ENCODE measurements around the gene ARF6. TPM values are rescaled to one million over a fixed set of nuclear protein-coding genes. Genes with fewer than 3 reads are reported as not detected.

Gene ARF6
- total RNA-seq, 4 donors from 2014 or later: 41.5 to 66.4 (median 51.7) TPM

- TF ChIP-seq POLR2A (IDR thresholded peaks at IDR 0.05; ENCODE audit: low read depth): no peak
- no peak for TF ChIP-seq POLR2AphosphoS5 (IDR thresholded peaks at IDR 0.05)
- TF ChIP-seq, protein P1, sequence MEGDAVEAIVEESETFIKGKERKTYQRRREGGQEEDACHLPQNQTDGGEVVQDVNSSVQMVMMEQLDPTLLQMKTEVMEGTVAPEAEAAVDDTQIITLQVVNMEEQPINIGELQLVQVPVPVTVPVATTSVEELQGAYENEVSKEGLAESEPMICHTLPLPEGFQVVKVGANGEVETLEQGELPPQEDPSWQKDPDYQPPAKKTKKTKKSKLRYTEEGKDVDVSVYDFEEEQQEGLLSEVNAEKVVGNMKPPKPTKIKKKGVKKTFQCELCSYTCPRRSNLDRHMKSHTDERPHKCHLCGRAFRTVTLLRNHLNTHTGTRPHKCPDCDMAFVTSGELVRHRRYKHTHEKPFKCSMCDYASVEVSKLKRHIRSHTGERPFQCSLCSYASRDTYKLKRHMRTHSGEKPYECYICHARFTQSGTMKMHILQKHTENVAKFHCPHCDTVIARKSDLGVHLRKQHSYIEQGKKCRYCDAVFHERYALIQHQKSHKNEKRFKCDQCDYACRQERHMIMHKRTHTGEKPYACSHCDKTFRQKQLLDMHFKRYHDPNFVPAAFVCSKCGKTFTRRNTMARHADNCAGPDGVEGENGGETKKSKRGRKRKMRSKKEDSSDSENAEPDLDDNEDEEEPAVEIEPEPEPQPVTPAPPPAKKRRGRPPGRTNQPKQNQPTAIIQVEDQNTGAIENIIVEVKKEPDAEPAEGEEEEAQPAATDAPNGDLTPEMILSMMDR (IDR thresholded peaks at IDR 0.05): no peak
- no peak for TF ChIP-seq EP300 (IDR thresholded peaks at IDR 0.05)
- intact Hi-C loops (cut with DNase I): no loop called here
- Histone ChIP-seq H3K27ac (replicated peaks in 1 of 4) (no peak overlapping the region), H3K27me3 (no peaks in the 10 kb centered on the region), H3K9me3 (no peaks in the 10 kb centered on the region), H3K4me1 (peaks cover 0 to 5% (median 0%) of the 10 kb centered on the region in 4 donors), H3K36me3 (no peaks in the 10 kb centered on the region), H3K4me3 (no peak overlapping the region)
- no peak for DNase-seq (ENCODE audit: extremely low spot score)
Observed at GRCh38 chr14:49915085-49915484, 22.2 kb downstream of the ARF6 start.

- no peaks in the 10 kb centered on the region for H3K27me3 ChIP-seq
- 98% methylated on average over 2 of the region's 2 CpGs for WGBS
- intact Hi-C loops (cut with DNase I): no loop called here
Observed at GRCh38 chr14:49918706-49919105, 25.8 kb downstream of the ARF6 start.

GRCh38 chr14:49919825-49920659 lies 27.2 kb downstream of the ARF6 start:
- Histone ChIP-seq H3K27me3 (no peaks in the 10 kb centered on the region), H3K27ac (replicated peaks in 1 of 4) (no peak overlapping the region), H3K36me3 (no peaks in the 10 kb centered on the region), H3K9me3 (no peaks in the 10 kb centered on the region), H3K4me3 (no peak overlapping the region), H3K4me1 (no peaks in the 10 kb centered on the region)
- WGBS: 59% methylated on average over 3 of the region's 3 CpGs
- no peak for DNase-seq (ENCODE audit: extremely low spot score)
- intact Hi-C loops (cut with DNase I): no loop called here
- TF ChIP-seq POLR2A (IDR thresholded peaks at IDR 0.05; ENCODE audit: low read depth) (no peak), POLR2AphosphoS5 (IDR thresholded peaks at IDR 0.05) (no peak), EP300 (IDR thresholded peaks at IDR 0.05) (no peak)
- TF ChIP-seq, protein P1 (IDR thresholded peaks at IDR 0.05): no peak

More at GRCh38 chr14:49918706-49919105, 25.8 kb downstream of the ARF6 start:
- no peaks in the 10 kb centered on the region for H3K36me3 ChIP-seq
- H3K9me3 ChIP-seq: no peaks in the 10 kb centered on the region
- H3K4me3 ChIP-seq: no peak overlapping the region
- TF ChIP-seq, protein P1 (IDR thresholded peaks at IDR 0.05): no peak
- no peak for TF ChIP-seq POLR2AphosphoS5 (IDR thresholded peaks at IDR 0.05)
- no peak for TF ChIP-seq POLR2A (IDR thresholded peaks at IDR 0.05; ENCODE audit: low read depth)
- TF ChIP-seq EP300 (IDR thresholded peaks at IDR 0.05): no peak
- DNase-seq (ENCODE audit: extremely low spot score): no peak
- H3K27ac ChIP-seq (replicated peaks in 1 of 4): no peak overlapping the region
- no peaks in the 10 kb centered on the region for H3K4me1 ChIP-seq

- Histone ChIP-seq H3K27me3 (no peaks in the 10 kb centered on the region), H3K27ac (replicated peaks in 1 of 4) (no peak overlapping the region), H3K36me3 (no peaks in the 10 kb centered on the region), H3K4me1 (no peaks in the 10 kb centered on the region), H3K9me3 (no peaks in the 10 kb centered on the region), H3K4me3 (no peak overlapping the region)
- DNase-seq (ENCODE audit: extremely low spot score): no peak
- intact Hi-C loops (cut with DNase I): no loop called here
- TF ChIP-seq, protein P1 (IDR thresholded peaks at IDR 0.05): no peak
- TF ChIP-seq EP300 (IDR thresholded peaks at IDR 0.05): no peak
- no peak for TF ChIP-seq POLR2AphosphoS5 (IDR thresholded peaks at IDR 0.05)
- no peak for TF ChIP-seq POLR2A (IDR thresholded peaks at IDR 0.05; ENCODE audit: low read depth)
- 91% methylated on average over 2 of the region's 2 CpGs for WGBS
Observed at GRCh38 chr14:49920935-49921334, 28.1 kb downstream of the ARF6 start.
